Cardiac muscle cell (in vitro differentiated cells and primary cell): ENCODE data around the gene AGAP1. TPM values are rescaled to one million over a fixed set of nuclear protein-coding genes. Genes with fewer than 3 reads are reported as not detected.

Experiments
- DNase-seq, 2 donors: peaks; one replicate each; pipeline versions ENCODE4 v3.0.0 to v3.0.0-alpha.2; 2010 to 2017; ENCODE audit warnings: low read depth in 1 of 2, low spot score in 1 of 2
- H3K27ac ChIP-seq: fragments of 200-600 bp; sonication (generic); 2 replicates; pipeline ENCODE4 v1.5.1; 2016
- H3K27me3 ChIP-seq: fragments of 200-600 bp; sonication (generic); 2 replicates; pipeline ENCODE4 v1.6.0; 2016; ENCODE audit warnings: control low read depth
- H3K36me3 ChIP-seq: fragments of 200-600 bp; sonication (generic); 2 replicates; pipeline ENCODE4 v1.5.1; 2016; ENCODE audit warnings: control low read depth
- H3K4me1 ChIP-seq: fragments of 200-600 bp; sonication (generic); 2 replicates; pipeline ENCODE4 v1.8.1; 2017; ENCODE audit warnings: low read depth, mild to moderate bottlenecking, mixed run types
- H3K4me3 ChIP-seq: fragments of 200-600 bp; sonication (generic); 2 replicates; pipeline ENCODE4 v1.5.1; 2016; ENCODE audit warnings: mild to moderate bottlenecking
- H3K9me3 ChIP-seq: fragments of 200-600 bp; sonication (generic); 2 replicates; pipeline ENCODE4 v1.5.1; 2017; ENCODE audit warnings: low read depth, mild to moderate bottlenecking, control low read depth
- polyA plus RNA-seq: library from polyadenylated mRNA; unstranded; fragments of >200 nt; fragmentation: Nextera tagmentation; extraction: Ambion mirVana; gene quantifications from 2 replicates; pipeline ENCODE4 v1.2.1, GENCODE V29; 2016
- total RNA-seq: library from RNA; depleted of rRNA; stranded (reverse); fragments of >200 nt; gene quantifications from 2 replicates; pipeline ENCODE4 v1.2.3, GENCODE V29; 2016
- TF ChIP-seq, protein P1 (sequence below): IDR thresholded peaks from 2 replicates; pipeline ENCODE4 v1.5.1; 2012; ENCODE audit warnings: low read depth, mild to moderate bottlenecking, low read length

The AGAP1 gene
- total and polyA plus RNA-seq, 2 experiments from 2014 or later, result 8.6 to 38.2 TPM

DNA sequence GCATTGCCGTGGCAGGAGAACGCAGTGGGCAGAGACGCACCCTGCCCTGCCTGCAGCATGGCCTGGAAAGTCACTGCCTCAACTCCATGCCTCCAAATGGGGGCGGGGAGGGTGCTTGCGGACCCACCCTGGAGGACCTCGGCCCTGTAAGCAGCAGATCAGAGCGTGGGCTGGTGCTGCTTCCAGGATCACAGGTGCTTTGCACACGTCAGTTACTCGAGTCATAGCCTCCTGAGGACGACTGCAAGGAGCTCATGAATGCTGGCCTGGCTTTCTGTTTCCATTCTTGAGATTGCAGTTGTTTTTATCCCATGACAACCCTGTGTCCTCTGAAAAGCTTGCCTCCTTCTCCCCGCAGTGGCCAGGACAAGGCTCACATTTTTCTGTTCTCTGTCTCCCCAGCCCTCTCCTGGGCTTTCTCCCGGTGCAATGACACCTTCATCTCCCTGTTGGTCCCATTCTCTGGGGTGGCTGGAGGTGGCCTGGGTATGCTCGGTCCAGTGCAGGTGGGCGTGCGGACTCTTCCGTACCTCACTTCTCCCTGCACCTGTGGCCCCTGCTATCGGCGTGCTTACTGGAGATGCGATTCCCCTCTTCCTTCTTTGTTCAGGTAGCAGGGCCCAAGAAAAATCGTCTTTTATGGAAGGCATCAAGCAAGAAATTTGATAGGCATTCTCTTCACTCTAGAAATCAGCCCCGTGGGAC is 466.3 kb downstream of the AGAP1 start:
- H3K4me3 ChIP-seq, result no peak overlapping the region
- no peak overlapping the region for H3K27ac ChIP-seq
- H3K9me3 ChIP-seq, result no peaks in the 10 kb centered on the region
- H3K36me3 ChIP-seq, result no peaks in the 10 kb centered on the region
- H3K27me3 ChIP-seq, result no peaks in the 10 kb centered on the region
- no peaks in the 10 kb centered on the region for H3K4me1 ChIP-seq
- TF ChIP-seq, protein P1, sequence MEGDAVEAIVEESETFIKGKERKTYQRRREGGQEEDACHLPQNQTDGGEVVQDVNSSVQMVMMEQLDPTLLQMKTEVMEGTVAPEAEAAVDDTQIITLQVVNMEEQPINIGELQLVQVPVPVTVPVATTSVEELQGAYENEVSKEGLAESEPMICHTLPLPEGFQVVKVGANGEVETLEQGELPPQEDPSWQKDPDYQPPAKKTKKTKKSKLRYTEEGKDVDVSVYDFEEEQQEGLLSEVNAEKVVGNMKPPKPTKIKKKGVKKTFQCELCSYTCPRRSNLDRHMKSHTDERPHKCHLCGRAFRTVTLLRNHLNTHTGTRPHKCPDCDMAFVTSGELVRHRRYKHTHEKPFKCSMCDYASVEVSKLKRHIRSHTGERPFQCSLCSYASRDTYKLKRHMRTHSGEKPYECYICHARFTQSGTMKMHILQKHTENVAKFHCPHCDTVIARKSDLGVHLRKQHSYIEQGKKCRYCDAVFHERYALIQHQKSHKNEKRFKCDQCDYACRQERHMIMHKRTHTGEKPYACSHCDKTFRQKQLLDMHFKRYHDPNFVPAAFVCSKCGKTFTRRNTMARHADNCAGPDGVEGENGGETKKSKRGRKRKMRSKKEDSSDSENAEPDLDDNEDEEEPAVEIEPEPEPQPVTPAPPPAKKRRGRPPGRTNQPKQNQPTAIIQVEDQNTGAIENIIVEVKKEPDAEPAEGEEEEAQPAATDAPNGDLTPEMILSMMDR, result no peak
- no peak for DNase-seq

DNA sequence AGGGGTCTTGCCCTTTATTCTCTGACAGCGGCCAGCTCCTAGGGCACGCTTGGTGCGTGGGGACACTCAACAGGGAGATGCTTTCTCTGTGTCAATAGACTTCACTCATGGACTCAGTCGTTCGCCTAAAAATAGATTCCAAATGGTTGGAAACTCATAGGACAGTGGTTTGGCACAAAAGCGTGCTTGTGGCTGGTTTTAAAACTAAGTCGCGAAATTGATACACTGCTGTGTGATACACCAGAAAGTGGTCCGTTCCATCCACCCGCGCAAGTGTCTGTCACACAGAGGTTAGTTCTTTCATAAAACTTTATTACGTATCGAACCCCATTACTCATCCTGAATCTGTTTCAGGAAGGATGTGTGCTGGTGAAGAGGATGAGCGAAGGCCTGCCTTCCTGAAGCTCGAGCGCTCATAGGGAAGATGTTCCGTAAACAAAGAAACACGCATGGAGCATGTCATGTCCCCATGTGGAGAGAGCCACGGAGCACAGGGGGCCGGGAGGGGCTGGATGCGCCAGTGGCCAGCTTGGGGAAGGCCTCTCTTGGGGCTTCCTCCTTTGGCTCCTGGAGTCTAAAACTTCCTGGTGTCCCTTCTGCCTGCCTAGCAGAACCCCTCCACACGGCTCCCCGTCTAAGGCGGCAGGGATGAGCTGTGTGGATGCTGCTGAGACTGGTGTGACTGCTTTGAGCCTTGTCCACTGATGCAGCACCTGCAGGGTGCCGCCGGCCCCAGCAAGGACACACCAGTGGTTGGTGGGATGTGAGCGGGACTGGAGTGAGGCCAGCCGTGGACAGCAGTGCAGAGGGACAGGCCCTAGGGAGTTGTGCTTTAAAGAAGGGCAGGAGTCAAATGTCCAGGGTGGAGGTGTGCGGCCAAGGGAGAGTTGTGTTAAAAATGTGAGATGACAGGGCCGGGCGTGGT is 467.1 kb downstream of the AGAP1 start:
- H3K36me3 ChIP-seq, result no peaks in the 10 kb centered on the region
- no peak for DNase-seq
- H3K4me3 ChIP-seq, result no peak overlapping the region
- no peaks in the 10 kb centered on the region for H3K27me3 ChIP-seq
- no peaks in the 10 kb centered on the region for H3K9me3 ChIP-seq
- H3K27ac ChIP-seq, result no peak overlapping the region
- H3K4me1 ChIP-seq, result no peaks in the 10 kb centered on the region
- TF ChIP-seq, protein P1, result no peak

DNA sequence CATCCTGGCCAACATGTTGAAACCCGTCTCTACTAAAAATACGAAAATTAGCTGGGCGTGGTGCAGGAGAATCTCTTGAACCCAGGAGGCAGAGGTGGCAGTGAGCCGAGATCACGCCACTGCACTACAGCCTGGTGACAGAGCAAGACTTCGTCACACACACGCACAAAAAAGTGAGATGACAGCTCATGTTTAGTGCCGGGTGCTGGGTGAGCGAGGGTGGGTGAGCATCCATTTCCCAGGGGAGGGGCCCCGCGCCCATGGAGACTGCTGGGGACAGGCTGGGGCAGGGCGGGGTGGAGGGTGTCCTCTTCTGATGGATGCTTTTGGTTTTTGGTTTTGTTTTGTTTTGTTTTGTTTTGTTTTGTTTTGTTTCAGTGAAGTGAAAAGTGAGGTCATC is 467.9 kb downstream of the AGAP1 start:
- TF ChIP-seq, protein P1, result no peak
- Histone ChIP-seq H3K27ac (no peak overlapping the region), H3K4me1 (no peaks in the 10 kb centered on the region), H3K4me3 (no peak overlapping the region), H3K27me3 (no peaks in the 10 kb centered on the region), H3K36me3 (no peaks in the 10 kb centered on the region), H3K9me3 (no peaks in the 10 kb centered on the region)
- no peak for DNase-seq

DNA sequence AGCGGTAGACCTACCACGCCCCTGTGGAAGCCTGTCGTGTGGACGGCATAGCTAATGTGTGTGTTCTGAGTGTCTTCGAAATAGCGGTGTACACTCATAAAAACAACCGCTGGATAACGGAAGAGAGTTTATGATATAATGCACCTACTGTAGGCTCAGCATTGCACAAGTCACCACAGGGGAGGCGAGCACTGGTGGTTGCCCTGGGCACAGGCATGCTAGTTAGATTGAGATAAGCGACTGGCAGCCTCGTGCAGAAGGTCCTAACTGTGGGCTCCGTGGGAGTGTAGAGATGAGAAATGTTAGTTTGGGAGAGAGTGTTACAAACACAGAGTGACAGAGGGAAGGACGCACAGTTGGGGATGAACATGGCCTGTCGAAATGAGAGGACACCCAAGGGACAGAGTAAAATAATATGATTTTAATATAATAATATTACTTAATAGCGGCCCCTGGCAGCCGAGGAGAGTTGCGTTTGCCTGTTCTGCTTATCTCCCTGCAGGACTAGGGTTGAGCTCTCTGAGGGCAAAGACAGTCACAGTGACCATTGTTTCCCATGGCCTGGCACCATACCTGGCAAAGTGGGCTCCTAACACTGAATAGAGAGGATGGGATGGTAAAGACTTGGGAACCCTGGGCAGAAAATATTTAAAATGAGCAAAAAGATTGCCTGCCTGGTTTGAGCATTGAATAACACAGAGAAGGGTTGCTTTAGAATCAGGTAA is 470.2 kb downstream of the AGAP1 start:
- TF ChIP-seq, protein P1, result no peak
- H3K4me1 ChIP-seq, result no peaks in the 10 kb centered on the region
- DNase-seq, result no peak
- no peak overlapping the region for H3K27ac ChIP-seq
- H3K9me3 ChIP-seq, result no peaks in the 10 kb centered on the region
- no peaks in the 10 kb centered on the region for H3K36me3 ChIP-seq
- H3K27me3 ChIP-seq, result no peaks in the 10 kb centered on the region
- H3K4me3 ChIP-seq, result no peak overlapping the region

DNA sequence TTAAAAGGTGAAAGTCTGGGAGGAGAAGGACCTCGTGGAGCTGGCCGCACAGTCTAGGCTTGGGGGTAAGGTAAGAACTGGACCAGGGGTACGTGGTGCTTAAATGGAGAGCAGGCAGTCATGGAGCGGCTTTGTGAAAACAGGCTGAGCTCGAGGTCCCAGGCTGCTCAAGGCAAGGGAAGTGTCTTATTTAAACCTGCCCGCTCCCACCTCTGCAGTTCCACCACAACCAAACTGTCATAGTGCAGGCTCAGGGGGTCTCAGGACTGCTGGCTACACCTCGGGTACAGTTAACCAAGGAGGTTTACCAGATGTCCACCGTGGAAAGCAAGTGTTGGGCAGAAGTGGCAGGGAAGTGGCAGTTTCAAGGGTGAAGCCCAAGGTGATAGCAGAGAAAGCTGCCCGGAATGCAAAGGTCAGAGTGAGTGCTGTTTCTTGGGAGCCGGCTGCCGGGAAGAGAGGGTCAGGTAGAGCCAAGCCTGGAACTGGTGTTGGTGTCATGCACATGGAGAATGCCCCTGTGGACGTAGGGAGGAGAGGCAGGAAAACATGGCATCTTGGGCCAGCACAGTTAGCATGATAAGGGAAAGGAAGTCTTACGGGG is 471.0 kb downstream of the AGAP1 start:
- Histone ChIP-seq H3K27ac (no peak overlapping the region), H3K36me3 (no peaks in the 10 kb centered on the region), H3K9me3 (no peaks in the 10 kb centered on the region), H3K4me3 (no peak overlapping the region), H3K4me1 (no peaks in the 10 kb centered on the region), H3K27me3 (no peaks in the 10 kb centered on the region)
- no peak for DNase-seq
- TF ChIP-seq, protein P1, result no peak
